ENCODE data around the gene SMG6.

- TF ChIP-seq CTCF (IDR thresholded peaks at IDR 0.05) (no peak), POLR2A (IDR thresholded peaks at IDR 0.05) (no peak)
These were observed 197.9 kb downstream of the SMG6 start for GRCh38 chr17:2105663-2106062.

Data from heart left ventricle (tissue), 13 donors.